ENCODE results near the gene SUN2.

SUN2 gene

DNA sequence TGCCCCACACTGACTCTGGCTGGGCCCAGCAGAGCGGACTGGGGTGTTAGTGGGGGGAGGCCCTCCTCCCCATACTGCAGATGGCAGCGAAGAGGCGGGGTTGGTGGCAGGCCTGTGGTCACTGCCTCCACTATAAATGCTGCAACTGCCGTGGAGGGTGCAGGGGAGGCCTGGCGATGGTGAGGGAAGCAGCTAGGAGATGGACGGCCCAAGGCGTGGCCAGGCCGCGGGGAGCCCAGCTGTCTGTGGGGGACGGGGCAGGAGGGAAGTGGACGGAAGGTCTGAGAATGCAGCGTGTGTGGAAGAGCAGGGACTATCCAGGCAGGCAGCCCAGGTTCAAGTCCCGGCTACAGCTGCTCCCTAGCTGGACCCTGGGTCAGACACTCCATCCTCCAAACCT, 19.9 kb upstream of the SUN2 start:
- FAIRE-seq (no peak), DNase-seq (ENCODE audit: insufficient read length) (no peak)
- TF ChIP-seq POLR2A (IDR thresholded peaks at IDR 0.05; ENCODE audit: low read depth, low read length) (no peak), TAF1 (IDR thresholded peaks at IDR 0.05; ENCODE audit: borderline replicate concordance, low read depth, low read length) (no peak), POLR2AphosphoS5 (IDR thresholded peaks at IDR 0.05; ENCODE audit: low read depth, low read length) (no peak)

DNA sequence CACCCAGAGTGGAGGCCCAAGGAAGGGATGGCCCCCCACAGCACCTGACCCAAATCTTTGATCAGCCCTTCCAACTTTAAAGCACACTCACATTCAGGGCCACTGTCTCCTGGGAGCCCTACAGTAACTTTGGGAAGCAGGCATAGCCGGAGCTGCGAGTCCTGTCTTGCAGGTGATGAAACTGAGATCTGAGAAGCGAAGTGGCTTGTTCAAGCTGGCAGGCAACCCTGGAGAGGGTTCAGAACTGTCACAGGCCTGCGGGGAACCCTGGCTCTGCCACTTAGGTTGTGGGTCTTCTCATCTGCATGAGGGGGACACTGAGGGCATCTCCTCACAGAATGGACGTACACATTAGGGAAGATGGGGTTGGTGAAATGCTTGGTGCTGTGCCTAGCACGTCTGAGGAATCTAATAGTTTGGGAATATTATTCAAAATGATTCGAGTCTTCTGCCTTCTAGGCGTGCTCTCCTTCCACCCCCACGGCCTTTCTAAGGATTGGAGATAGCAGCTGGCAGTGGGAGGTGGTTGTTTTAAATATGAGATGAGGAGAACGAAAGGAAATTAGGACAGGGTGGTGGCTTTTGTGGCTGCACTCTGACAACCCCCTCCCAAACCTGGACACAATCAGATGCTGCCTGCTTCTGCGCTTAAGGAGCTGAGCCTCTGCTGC, 18.8 kb upstream of the SUN2 start:
- FAIRE-seq (no peak), DNase-seq (ENCODE audit: insufficient read length) (no peak)
- TF ChIP-seq POLR2A (IDR thresholded peaks at IDR 0.05; ENCODE audit: low read depth, low read length) (no peak), TAF1 (IDR thresholded peaks at IDR 0.05; ENCODE audit: borderline replicate concordance, low read depth, low read length) (no peak), POLR2AphosphoS5 (IDR thresholded peaks at IDR 0.05; ENCODE audit: low read depth, low read length) (no peak)

DNA sequence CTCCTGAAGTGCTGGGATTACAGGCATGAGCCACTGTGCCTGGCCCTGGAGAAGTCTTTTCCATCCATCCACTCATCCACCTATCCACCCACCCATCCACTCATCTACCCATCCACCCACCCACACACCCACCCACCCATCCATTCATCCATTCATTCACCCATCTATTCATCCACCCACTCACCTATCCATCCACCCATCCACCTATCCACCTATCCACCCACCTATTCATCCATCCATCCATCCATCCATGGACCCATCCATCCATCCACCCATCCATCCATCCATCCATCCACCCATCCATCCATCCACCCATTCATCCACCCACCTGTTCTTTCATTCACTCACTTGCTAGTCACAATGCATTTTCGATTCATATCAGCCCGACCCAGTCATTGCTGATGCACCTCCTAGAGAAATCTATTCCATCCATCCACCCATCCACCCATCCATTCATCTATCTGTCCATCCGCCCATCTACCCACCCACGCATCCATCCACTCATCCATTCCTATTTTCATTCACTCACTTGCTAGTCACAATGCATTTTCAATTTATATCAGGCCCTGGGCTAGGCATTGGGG, 17.7 kb upstream of the SUN2 start:
- FAIRE-seq, result no peak
- no peak for TF ChIP-seq POLR2A (IDR thresholded peaks at IDR 0.05; ENCODE audit: low read depth, low read length)
- TF ChIP-seq POLR2AphosphoS5 (IDR thresholded peaks at IDR 0.05; ENCODE audit: low read depth, low read length), result no peak
- no peak for TF ChIP-seq TAF1 (IDR thresholded peaks at IDR 0.05; ENCODE audit: borderline replicate concordance, low read depth, low read length)
- no peak for DNase-seq (ENCODE audit: insufficient read length)

DNA sequence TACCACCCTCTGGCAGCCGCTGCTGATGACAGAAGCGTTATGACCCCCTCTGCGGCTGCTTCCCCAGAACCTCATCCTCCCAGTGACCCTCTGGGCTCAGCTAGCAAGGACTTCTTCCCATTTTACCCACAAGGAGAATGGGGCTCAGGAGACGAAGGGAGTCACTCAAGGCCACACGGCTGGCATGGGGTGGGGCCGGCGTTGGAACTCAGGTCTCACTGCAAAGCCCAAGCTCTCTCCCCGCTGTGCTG, 16.8 kb upstream of the SUN2 start:
- no peak for FAIRE-seq
- no peak for TF ChIP-seq TAF1 (IDR thresholded peaks at IDR 0.05; ENCODE audit: borderline replicate concordance, low read depth, low read length)
- no peak for TF ChIP-seq POLR2AphosphoS5 (IDR thresholded peaks at IDR 0.05; ENCODE audit: low read depth, low read length)
- TF ChIP-seq POLR2A (IDR thresholded peaks at IDR 0.05; ENCODE audit: low read depth, low read length), result no peak
- no peak for DNase-seq (ENCODE audit: insufficient read length)

DNA sequence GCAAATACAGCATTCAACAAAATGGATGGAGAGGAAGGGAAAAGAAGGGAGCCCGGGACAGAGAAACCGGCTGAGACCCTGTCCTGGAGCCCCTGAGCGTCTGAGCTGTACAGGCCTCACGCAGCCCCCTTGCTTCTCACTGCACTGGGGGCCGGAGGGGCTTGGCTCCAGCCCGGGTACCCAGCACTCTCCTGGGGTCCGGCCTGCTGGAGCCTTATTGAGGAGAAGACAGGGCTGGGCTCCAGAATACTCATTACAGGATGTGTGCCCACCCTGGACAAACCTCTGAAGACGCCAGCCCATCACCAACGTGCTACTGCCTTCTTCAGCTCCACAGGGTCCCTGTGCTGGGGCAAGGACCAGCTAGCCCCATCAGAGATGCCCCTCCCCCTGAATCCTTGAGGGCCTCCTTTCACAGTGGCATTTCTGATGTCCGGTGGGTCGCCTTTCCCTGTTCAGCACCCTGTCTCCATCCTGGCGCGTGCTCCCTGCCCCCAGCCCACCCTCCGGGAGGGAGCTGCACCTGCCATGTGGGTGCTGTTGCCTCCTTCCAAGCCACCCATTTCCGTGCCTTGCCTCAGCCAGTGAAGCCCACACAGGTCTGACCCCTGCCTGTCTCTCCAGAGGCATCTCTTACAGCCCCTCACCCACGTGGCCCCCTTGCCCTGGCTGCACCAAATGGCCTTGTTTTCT, 14.6 kb upstream of the SUN2 start:
- FAIRE-seq (no peak), DNase-seq (ENCODE audit: insufficient read length) (no peak)
- no peak for TF ChIP-seq POLR2AphosphoS5 (IDR thresholded peaks at IDR 0.05; ENCODE audit: low read depth, low read length)
- TF ChIP-seq POLR2A (IDR thresholded peaks at IDR 0.05; ENCODE audit: low read depth, low read length), result no peak
- TF ChIP-seq TAF1 (IDR thresholded peaks at IDR 0.05; ENCODE audit: borderline replicate concordance, low read depth, low read length), result no peak

DNA sequence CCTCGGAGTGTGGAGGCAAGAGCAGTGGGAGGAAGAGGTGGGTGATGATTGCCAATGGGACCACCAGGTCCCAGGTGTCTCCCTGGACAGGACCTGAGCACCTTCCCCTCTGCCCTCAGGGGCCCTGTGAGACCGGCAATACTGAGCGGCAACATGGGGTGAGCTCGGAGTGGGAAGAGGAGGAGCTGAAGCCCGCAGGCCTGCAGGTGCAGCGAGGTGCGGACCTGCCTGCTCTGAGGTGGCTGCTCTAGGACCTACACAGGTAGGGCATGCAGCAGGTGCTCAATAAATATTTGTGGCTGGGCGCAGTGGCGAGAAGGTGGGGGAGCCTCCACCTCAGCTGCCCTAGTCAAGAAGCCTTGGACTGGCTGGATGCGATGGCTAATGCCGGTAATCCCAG, 12.2 kb upstream of the SUN2 start:
- no peak for TF ChIP-seq TAF1 (IDR thresholded peaks at IDR 0.05; ENCODE audit: borderline replicate concordance, low read depth, low read length)
- no peak for TF ChIP-seq POLR2AphosphoS5 (IDR thresholded peaks at IDR 0.05; ENCODE audit: low read depth, low read length)
- no peak for TF ChIP-seq POLR2A (IDR thresholded peaks at IDR 0.05; ENCODE audit: low read depth, low read length)
- DNase-seq (ENCODE audit: insufficient read length), result no peak
- FAIRE-seq, result no peak

DNA sequence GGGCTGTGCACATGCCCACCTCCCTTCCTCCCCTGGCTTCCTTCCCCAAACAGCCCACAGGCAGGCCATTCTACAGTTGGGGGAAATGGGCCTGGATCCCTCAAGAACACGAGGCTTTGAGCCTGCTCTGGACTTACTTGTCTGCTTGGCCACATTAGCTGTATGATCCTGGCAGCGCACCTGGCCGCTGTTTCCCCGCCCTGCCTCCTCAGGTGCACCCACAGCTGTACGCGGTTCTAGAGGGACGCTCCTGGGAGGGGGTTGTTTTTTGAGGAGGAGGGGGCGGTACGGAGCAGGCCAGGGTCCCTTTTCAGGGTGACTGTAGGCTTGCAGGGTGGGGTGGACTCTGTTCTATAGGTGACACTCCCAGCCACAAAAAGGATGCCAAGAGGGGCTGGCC, 11.5 kb upstream of the SUN2 start:
- no peak for TF ChIP-seq POLR2A (IDR thresholded peaks at IDR 0.05; ENCODE audit: low read depth, low read length)
- TF ChIP-seq TAF1 (IDR thresholded peaks at IDR 0.05; ENCODE audit: borderline replicate concordance, low read depth, low read length), result no peak
- TF ChIP-seq POLR2AphosphoS5 (IDR thresholded peaks at IDR 0.05; ENCODE audit: low read depth, low read length), result no peak
- no peak for DNase-seq (ENCODE audit: insufficient read length)
- no peak for FAIRE-seq

DNA sequence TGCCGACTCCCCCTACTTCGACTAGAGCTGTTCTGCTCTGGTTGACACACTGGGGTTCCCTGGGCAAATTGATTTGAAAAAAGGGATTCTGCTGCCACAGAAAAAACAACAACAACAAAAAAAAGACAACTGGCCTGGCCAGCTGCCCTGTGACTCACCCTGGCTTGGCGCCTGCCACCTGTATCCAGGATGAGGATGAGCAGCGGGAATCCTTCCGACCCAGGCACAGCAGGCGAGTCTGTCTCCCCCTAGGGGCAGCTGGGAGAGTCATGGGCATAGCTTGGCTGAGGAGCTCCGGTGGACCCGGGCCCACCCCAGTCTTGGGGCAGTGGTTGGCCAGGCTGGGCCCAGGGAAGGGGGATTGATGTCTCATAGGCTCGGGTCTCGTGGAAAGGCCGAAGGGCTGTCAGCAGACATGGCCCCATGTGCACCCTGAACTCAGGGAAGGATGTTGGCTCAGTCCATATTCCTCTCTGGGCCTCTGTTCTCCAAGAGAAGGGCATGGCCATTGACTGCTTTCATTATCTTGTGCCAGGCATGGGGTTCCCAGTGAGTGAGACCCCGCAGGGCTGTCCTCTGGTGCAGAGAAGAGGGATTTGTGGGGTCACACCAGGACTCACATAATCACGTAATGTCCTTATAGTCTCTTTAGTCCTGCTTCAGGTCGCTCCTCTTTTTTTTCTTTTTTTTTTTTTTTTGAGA, 10.4 kb upstream of the SUN2 start:
- DNase-seq (ENCODE audit: insufficient read length) (peak; percentile 63), FAIRE-seq (no peak)
- TF ChIP-seq POLR2AphosphoS5 (IDR thresholded peaks at IDR 0.05; ENCODE audit: low read depth, low read length) (no peak), POLR2A (IDR thresholded peaks at IDR 0.05; ENCODE audit: low read depth, low read length) (no peak), TAF1 (IDR thresholded peaks at IDR 0.05; ENCODE audit: borderline replicate concordance, low read depth, low read length) (no peak)

DNA sequence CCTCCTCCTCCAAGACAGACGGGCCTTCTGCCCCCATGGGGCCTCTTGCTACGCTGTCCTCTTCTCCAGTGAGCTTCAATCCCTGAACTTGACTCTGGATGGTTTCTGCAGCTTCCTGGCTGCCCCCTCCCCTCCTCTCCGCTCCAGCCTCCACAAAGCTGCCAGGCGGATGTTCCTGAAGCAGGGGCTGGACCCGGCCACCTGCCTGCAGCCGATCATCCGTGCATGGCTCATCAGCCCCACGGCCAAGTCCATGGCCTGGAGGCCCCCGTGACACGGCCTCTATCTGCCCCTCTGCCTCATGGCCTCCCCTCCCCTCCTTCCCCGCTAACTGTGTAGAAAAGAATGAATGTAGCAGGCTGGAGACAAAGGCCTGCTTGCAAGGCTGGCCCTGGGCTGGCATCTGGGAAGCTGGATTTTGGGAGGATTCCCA, 6.8 kb upstream of the SUN2 start:
- no peak for TF ChIP-seq POLR2AphosphoS5 (IDR thresholded peaks at IDR 0.05; ENCODE audit: low read depth, low read length)
- no peak for TF ChIP-seq TAF1 (IDR thresholded peaks at IDR 0.05; ENCODE audit: borderline replicate concordance, low read depth, low read length)
- no peak for TF ChIP-seq POLR2A (IDR thresholded peaks at IDR 0.05; ENCODE audit: low read depth, low read length)
- FAIRE-seq (no peak), DNase-seq (ENCODE audit: insufficient read length) (no peak)

DNA sequence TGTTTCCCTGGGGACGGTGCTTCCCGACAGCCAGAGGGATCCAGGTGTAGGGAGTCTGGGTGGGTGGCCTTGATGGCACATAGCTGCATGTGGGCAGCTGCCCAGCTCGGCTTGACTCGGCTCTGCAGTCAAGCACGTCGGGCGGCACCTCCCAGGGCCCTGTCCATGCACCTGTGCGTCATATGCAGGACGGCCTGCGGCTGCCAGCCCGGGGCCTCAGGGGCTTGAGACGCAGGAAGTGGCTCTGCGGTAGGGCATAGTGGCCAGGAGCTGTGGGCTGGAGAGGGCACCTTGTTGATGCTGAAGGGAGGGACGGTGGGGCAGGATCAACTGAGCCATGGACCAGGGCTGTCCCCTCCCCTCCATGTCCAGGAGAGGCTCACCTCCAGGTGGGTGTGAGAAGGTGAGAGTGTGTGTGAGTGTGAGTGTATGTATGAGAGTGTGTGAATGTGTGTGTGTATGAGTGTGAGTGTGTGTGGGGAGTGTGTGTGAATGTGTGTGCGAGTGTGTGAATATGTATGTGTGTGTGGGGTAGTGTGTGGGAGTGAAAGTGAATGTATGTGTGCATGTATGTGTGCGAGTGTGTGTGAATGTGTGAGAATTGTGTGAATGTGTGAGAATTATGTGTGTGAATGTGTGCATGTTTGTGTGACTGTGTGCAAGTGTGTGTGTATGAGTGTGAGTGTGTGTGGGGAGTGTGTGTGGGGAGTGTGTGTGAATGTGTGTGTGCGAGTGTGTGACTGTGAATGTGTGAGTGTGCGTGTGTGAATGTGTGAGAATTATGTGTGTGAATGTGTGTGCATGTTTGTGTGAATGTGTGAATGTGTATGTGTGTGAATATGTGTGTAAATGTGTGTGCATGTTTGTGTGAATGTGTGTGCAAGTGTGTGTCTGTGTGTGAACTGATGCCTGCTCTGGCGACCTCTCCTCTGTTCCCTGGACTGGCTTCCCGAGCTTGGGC, 5.7 kb upstream of the SUN2 start:
- FAIRE-seq (peak; percentile 81), DNase-seq (ENCODE audit: insufficient read length) (no peak)
- no peak for TF ChIP-seq POLR2AphosphoS5 (IDR thresholded peaks at IDR 0.05; ENCODE audit: low read depth, low read length)
- TF ChIP-seq POLR2A (IDR thresholded peaks at IDR 0.05; ENCODE audit: low read depth, low read length), result no peak
- no peak for TF ChIP-seq TAF1 (IDR thresholded peaks at IDR 0.05; ENCODE audit: borderline replicate concordance, low read depth, low read length)
